ENCODE measurements around the gene UBE2I.

UBE2I gene

GRCh38 chr16:1375298-1375640 is 65.8 kb downstream of the UBE2I start:
- no peaks in the 10 kb centered on the region for H3K9me2 ChIP-seq (replicated peaks; ENCODE audit: low read depth, low read length)
- no peaks in the 10 kb centered on the region for H3K27me3 ChIP-seq (ENCODE audit: insufficient read depth, low read length, poor library complexity, severe bottlenecking)
- no peaks in the 10 kb centered on the region for H4K20me1 ChIP-seq (ENCODE audit: insufficient read depth, low read length, poor library complexity, severe bottlenecking)
- no peaks in the 10 kb centered on the region for H3K79me2 ChIP-seq (ENCODE audit: insufficient read depth, low read length)
- no peaks in the 10 kb centered on the region for H3K9me3 ChIP-seq (ENCODE audit: insufficient read depth, low read depth, low read length)
- no peak overlapping the region for H2AFZ ChIP-seq (ENCODE audit: low read length)
- H3K9ac ChIP-seq (ENCODE audit: low read depth, low read length, poor library complexity, severe bottlenecking), result no peak overlapping the region
- no peak overlapping the region for H3K4me2 ChIP-seq (ENCODE audit: low read depth, low read length, poor library complexity, severe bottlenecking)
- no peaks in the 10 kb centered on the region for H3F3A ChIP-seq (ENCODE audit: low read depth)
- no peak for TF ChIP-seq CTCF (conservative IDR thresholded peaks at IDR 0.05; ENCODE audit: low read length)
- TF ChIP-seq EZH2phosphoT487 (IDR thresholded peaks at IDR 0.05; ENCODE audit: borderline replicate concordance), result no peak
- H3K4me1 ChIP-seq (ENCODE audit: insufficient read depth, low read length, poor library complexity, severe bottlenecking), result no peaks in the 10 kb centered on the region
- no peaks in the 10 kb centered on the region for H3K36me3 ChIP-seq (ENCODE audit: insufficient read depth, low read length)
- H3K4me3 ChIP-seq (ENCODE audit: low read length, poor library complexity, severe bottlenecking), result no peak overlapping the region

- H2AFZ ChIP-seq (ENCODE audit: low read length), result no peak overlapping the region
- no peaks in the 10 kb centered on the region for H3F3A ChIP-seq (ENCODE audit: low read depth)
- H3K4me2 ChIP-seq (ENCODE audit: low read depth, low read length, poor library complexity, severe bottlenecking), result no peak overlapping the region
- H3K4me1 ChIP-seq (ENCODE audit: insufficient read depth, low read length, poor library complexity, severe bottlenecking), result no peaks in the 10 kb centered on the region
- no peaks in the 10 kb centered on the region for H3K9me2 ChIP-seq (replicated peaks; ENCODE audit: low read depth, low read length)
- no peaks in the 10 kb centered on the region for H3K79me2 ChIP-seq (ENCODE audit: insufficient read depth, low read length)
- no peak for TF ChIP-seq EZH2phosphoT487 (IDR thresholded peaks at IDR 0.05; ENCODE audit: borderline replicate concordance)
- no peak for TF ChIP-seq CTCF (conservative IDR thresholded peaks at IDR 0.05; ENCODE audit: low read length)
- H4K20me1 ChIP-seq (ENCODE audit: insufficient read depth, low read length, poor library complexity, severe bottlenecking), result no peaks in the 10 kb centered on the region
- no peak overlapping the region for H3K9ac ChIP-seq (ENCODE audit: low read depth, low read length, poor library complexity, severe bottlenecking)
- H3K4me3 ChIP-seq (ENCODE audit: low read length, poor library complexity, severe bottlenecking), result no peak overlapping the region
- no peaks in the 10 kb centered on the region for H3K36me3 ChIP-seq (ENCODE audit: insufficient read depth, low read length)
- no peaks in the 10 kb centered on the region for H3K9me3 ChIP-seq (ENCODE audit: insufficient read depth, low read depth, low read length)
- no peaks in the 10 kb centered on the region for H3K27me3 ChIP-seq (ENCODE audit: insufficient read depth, low read length, poor library complexity, severe bottlenecking)
Observed at GRCh38 chr16:1375741-1376410, 66.4 kb downstream of the UBE2I start.
